Neural cell (in vitro differentiated cells): ENCODE measurements around the gene NUTM2F. TPM values are rescaled to one million over a fixed set of nuclear protein-coding genes. Genes with fewer than 3 reads are reported as not detected.
"Not testable (repeated sequence)": the region's sequence is repeated elsewhere in the genome, so short reads cannot be mapped to it uniquely, and the experiment has no call there.

ENCODE experiments used
- H2AFZ ChIP-seq: fragments of 200-600, 300-800 bp; sonication (generic), shearing (Covaris generic); 2 replicates; pipeline ENCODE4 v1.6.0; 2014; ENCODE audit warnings: low read depth, mild to moderate bottlenecking, antibody characterized with exemption, low read length, moderate library complexity
- H3F3A ChIP-seq: fragments of 200-600 bp; shearing (Covaris generic); 2 replicates; pipeline ENCODE4 v1.6.1; 2016; ENCODE audit warnings: mild to moderate bottlenecking, moderate library complexity, mixed read lengths, antibody characterized with exemption, low read length; ENCODE audit not compliant: insufficient read depth, poor library complexity, severe bottlenecking
- H3K27ac ChIP-seq: fragments of 200-600, 300-800 bp; sonication (generic), shearing (Covaris generic); 2 replicates; pipeline ENCODE4 v1.5.1; 2014; ENCODE audit warnings: mild to moderate bottlenecking, low read length, moderate library complexity
- H3K27me3 ChIP-seq: fragments of 300-800, 200-600 bp; sonication (generic), shearing (Covaris generic); 2 replicates; pipeline ENCODE4 v1.6.0; 2014; ENCODE audit warnings: mild to moderate bottlenecking, low read depth, low read length, moderate library complexity; ENCODE audit not compliant: insufficient read depth
- H3K36me3 ChIP-seq: fragments of 300-800, 200-600 bp; sonication (generic), shearing (Covaris generic); 2 replicates; pipeline ENCODE4 v1.5.1; 2014; ENCODE audit warnings: mild to moderate bottlenecking, antibody characterized with exemption, low read length, moderate library complexity; ENCODE audit not compliant: insufficient read depth
- H3K4me2 ChIP-seq: fragments of 300-800, 200-600 bp; sonication (generic), shearing (Covaris generic); 2 replicates; pipeline ENCODE4 v1.6.0; 2014; ENCODE audit warnings: mild to moderate bottlenecking, low read length
- H3K4me3 ChIP-seq: fragments of 300-800, 200-600 bp; sonication (generic), shearing (Covaris generic); 2 replicates; pipeline ENCODE4 v1.5.1; 2014; ENCODE audit warnings: mild to moderate bottlenecking, low read length, moderate library complexity
- H3K79me2 ChIP-seq: fragments of 200-600 bp; shearing (Covaris generic); replicated peaks from 2 replicates; pipeline ENCODE4 v1.6.0; 2014; ENCODE audit warnings: mild to moderate bottlenecking, low read length, moderate library complexity; ENCODE audit not compliant: insufficient read depth
- H3K9ac ChIP-seq: fragments of 300-800, 200-600 bp; sonication (generic), shearing (Covaris generic); 2 replicates; pipeline ENCODE4 v1.6.1; 2016; ENCODE audit warnings: mild to moderate bottlenecking, low read length, mixed read lengths
- H3K9me2 ChIP-seq: fragments of 200-600 bp; shearing (Covaris generic); 2 replicates; pipeline ENCODE4 v1.6.1; 2016; ENCODE audit warnings: mild to moderate bottlenecking, low read length, mixed read lengths; ENCODE audit not compliant: insufficient read depth
- H3K9me3 ChIP-seq: fragments of 200-600, 300-800 bp; sonication (generic), shearing (Covaris generic); 2 replicates; pipeline ENCODE4 v1.6.1; 2016; ENCODE audit warnings: mild to moderate bottlenecking, mixed run types, low read length, moderate library complexity, mixed read lengths
- H4K20me1 ChIP-seq: fragments of 200-600 bp; shearing (Covaris generic); 2 replicates; pipeline ENCODE4 v1.6.1; 2016; ENCODE audit warnings: mild to moderate bottlenecking, mixed run types; ENCODE audit not compliant: insufficient read depth
- polyA plus RNA-seq: library from polyadenylated mRNA; depleted of rRNA; stranded (reverse); fragments of >200 nt; gene quantifications from 2 replicates; pipeline ENCODE4 v1.2.3, GENCODE V29; 2014

The NUTM2F gene
- polyA plus RNA-seq, 1 donor from 2014 or later = 0.68 TPM

GRCh38 chr9:94357158-94357557 lies 28.7 kb upstream of the NUTM2F start:
- H3F3A ChIP-seq, H3K36me3 ChIP-seq, H3K9ac ChIP-seq, H2AFZ ChIP-seq, H3K9me2 ChIP-seq, H3K27ac ChIP-seq, H3K9me3 ChIP-seq, H3K4me3 ChIP-seq, H3K27me3 ChIP-seq, H3K79me2 ChIP-seq, H3K4me2 ChIP-seq, H4K20me1 ChIP-seq: not testable (repeated sequence)

DNA sequence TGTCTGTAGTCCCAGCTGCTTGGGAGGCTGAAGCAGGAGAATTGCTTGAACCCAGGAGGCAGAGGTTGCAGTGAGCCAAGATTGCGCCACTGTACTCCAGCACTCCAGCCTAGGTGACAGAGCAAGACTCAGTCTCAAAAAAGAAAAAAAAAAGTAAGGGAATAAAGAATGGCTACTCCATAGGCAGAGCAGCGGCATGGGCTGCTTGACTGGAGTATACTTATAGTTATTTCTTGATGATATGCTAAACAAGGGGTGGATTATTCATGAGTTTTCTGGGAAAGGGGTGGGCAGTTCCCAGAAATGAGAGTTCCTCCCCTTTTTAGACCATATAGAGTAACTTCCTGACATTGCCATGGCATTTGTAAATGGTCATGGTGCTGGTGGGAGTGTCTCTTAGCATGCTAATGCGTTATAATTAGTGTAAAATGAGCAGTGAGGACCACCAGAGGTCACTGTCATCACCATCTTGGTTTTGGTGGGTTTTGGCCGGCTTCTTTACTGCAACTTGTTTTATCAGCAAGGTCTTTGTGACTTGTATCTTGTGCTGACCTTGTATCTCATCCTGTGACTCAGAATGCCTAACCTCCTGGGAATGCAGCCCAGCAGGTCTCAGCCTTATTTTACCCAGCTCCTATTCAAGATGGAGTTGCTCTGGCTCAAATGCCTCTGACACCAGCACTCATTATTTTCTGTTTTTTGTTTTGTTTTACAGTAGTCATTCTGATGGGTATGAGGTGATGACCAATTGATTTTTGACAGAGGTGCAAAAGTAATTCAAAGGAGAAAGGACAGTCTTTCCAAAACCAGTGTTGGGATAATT lies 23.7 kb upstream of the NUTM2F start:
- not testable (repeated sequence) for H3K4me3 ChIP-seq, H3K9ac ChIP-seq, H2AFZ ChIP-seq, H3K9me2 ChIP-seq, H3K4me2 ChIP-seq, H3K9me3 ChIP-seq, H3K27me3 ChIP-seq, H3K79me2 ChIP-seq, H4K20me1 ChIP-seq, H3K27ac ChIP-seq, H3F3A ChIP-seq, H3K36me3 ChIP-seq

GRCh38 chr9:94348754-94349153 lies 20.3 kb upstream of the NUTM2F start:
- not testable (repeated sequence) for H3F3A ChIP-seq, H3K9me2 ChIP-seq, H2AFZ ChIP-seq, H3K9me3 ChIP-seq, H3K27ac ChIP-seq, H3K4me2 ChIP-seq, H3K4me3 ChIP-seq, H3K79me2 ChIP-seq, H3K27me3 ChIP-seq, H3K9ac ChIP-seq, H3K36me3 ChIP-seq, H4K20me1 ChIP-seq

DNA sequence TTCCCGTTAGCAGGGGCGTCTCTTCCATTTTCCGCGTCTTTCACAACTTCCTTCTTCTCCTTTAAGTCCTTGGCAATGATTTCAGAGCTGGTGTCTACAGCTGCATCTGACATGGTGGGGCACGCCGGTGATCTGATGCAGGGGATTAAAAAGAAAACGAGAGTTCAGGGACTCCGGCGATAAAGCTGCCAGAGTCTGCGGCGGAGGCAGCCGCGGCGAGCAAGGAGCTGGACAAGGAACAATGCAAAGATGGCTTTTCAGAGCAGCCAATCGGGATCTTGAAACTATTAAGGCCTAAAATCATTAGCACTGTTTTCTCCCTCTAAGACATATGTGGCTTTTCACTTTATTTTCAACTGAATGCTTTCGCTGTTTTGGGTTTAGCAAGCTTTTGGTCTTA lies 19.0 kb upstream of the NUTM2F start:
- H2AFZ ChIP-seq, H3K27ac ChIP-seq, H3K36me3 ChIP-seq, H3K9me2 ChIP-seq, H3K79me2 ChIP-seq, H3K4me2 ChIP-seq, H3F3A ChIP-seq, H3K27me3 ChIP-seq, H3K9ac ChIP-seq, H3K9me3 ChIP-seq, H3K4me3 ChIP-seq, H4K20me1 ChIP-seq: not testable (repeated sequence)

DNA sequence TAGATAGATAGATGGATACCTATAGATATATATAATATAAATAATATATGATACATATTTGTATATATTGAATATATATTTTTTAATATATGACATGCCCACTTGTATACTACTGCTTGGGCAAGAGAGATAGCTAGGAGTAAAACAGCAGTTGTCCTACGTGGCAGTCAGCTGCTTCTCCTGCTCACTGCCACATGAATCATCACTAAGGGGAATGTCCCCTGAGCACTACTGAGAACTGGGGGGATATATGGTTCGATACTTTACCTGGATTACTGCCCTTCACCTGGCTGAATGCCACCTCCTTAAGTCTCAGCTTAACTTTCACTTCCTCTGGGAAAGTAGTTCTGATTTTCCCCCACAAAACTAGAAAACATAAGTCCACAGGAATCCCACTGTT lies 13.3 kb upstream of the NUTM2F start:
- H3K9me3 ChIP-seq, H3K9ac ChIP-seq: not testable (repeated sequence)

GRCh38 chr9:94340750-94341149 lies 12.3 kb upstream of the NUTM2F start:
- H4K20me1 ChIP-seq, H3K36me3 ChIP-seq, H2AFZ ChIP-seq, H3K9ac ChIP-seq, H3F3A ChIP-seq, H3K27ac ChIP-seq, H3K9me3 ChIP-seq, H3K4me2 ChIP-seq, H3K9me2 ChIP-seq, H3K79me2 ChIP-seq, H3K4me3 ChIP-seq, H3K27me3 ChIP-seq: not testable (repeated sequence)

More for the DNA sequence above, 13.3 kb upstream of the NUTM2F start:
- not testable (repeated sequence) for H3K79me2 ChIP-seq, H4K20me1 ChIP-seq, H3K4me2 ChIP-seq, H3F3A ChIP-seq, H2AFZ ChIP-seq, H3K27ac ChIP-seq, H3K9me2 ChIP-seq, H3K36me3 ChIP-seq, H3K27me3 ChIP-seq, H3K4me3 ChIP-seq

- H3K9me3 ChIP-seq, H3K79me2 ChIP-seq: not testable (repeated sequence)
These were observed 11.2 kb upstream of the NUTM2F start for GRCh38 chr9:94339657-94340056.

DNA sequence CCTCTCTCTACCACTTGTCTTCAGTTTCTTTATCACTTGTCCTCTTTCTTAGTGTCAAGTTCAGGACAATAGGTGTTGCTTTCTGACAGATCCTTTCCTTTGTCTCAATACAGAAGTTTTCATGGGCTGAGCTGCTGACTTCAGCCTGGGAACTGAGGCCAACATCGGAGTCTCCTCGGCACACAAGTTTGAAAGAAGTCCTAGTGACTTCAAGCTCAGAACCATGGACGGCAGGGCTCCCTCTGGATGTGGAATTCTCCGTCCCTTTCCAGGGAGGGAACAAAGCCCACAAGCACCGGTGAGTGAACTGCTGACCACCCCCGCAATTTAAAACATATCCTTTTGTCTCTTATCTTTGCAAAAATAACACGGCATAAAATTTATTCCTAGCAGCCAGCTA lies 10.3 kb upstream of the NUTM2F start:
- not testable (repeated sequence) for H3K27ac ChIP-seq, H3K27me3 ChIP-seq, H2AFZ ChIP-seq, H3K4me3 ChIP-seq, H3K9ac ChIP-seq, H3K9me2 ChIP-seq, H3K79me2 ChIP-seq, H3K9me3 ChIP-seq, H3K4me2 ChIP-seq, H3K36me3 ChIP-seq, H4K20me1 ChIP-seq, H3F3A ChIP-seq

More at GRCh38 chr9:94339657-94340056, 11.2 kb upstream of the NUTM2F start:
- not testable (repeated sequence) for H4K20me1 ChIP-seq, H2AFZ ChIP-seq, H3K4me2 ChIP-seq, H3K9ac ChIP-seq, H3K36me3 ChIP-seq, H3F3A ChIP-seq, H3K27ac ChIP-seq, H3K4me3 ChIP-seq, H3K9me2 ChIP-seq, H3K27me3 ChIP-seq
